DMS79 (cell line): ENCODE results near the gene SGPL1.
"Not testable (repeated sequence)": the region's sequence is repeated elsewhere in the genome, so short reads cannot be mapped to it uniquely, and the experiment has no call there.

ENCODE experiments used
- DNase-seq: peaks from one replicate; lab custom pipeline; 2025; lab: John Stamatoyannopoulos, UW

Gene SGPL1, protein sequence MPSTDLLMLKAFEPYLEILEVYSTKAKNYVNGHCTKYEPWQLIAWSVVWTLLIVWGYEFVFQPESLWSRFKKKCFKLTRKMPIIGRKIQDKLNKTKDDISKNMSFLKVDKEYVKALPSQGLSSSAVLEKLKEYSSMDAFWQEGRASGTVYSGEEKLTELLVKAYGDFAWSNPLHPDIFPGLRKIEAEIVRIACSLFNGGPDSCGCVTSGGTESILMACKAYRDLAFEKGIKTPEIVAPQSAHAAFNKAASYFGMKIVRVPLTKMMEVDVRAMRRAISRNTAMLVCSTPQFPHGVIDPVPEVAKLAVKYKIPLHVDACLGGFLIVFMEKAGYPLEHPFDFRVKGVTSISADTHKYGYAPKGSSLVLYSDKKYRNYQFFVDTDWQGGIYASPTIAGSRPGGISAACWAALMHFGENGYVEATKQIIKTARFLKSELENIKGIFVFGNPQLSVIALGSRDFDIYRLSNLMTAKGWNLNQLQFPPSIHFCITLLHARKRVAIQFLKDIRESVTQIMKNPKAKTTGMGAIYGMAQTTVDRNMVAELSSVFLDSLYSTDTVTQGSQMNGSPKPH

GRCh38 chr10:70815504-70816219 lies at the start of gene SGPL1:
SGPL1 (plus strand) TSS chr10:70815948; CDS start chr10:70816854, 906 bp downstream.
- DNase-seq: peak; percentile 11

DNA sequence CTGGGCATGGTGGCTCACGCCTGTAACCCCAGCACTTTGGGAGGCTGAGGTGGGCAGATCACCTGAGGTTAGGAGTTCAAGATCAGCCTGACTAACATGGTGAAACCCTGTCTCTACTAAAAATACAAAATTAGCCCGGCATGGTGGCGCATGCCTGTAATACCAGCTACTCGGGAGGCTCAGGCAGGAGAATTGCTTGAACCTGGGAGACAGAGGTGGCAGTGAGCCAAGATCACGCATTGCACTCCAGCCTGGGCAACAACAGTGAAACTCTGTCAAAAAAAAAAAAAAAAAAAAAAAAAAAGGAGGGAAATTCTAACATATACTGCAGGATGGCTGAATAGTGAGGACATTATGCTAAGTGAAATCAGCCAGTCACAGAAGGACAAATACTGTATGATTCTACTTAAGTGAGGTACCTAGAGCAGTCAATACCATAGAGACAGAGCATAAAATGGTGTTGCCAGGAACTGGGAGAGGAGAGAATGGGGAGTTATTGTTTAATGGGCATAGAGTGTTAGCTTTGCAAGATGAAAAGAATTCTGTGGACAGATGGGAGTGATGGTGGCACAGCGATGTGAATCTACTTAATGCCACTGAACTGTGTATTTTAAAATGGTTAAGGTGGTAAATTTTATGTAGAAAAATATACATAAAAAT lies 47.6 kb upstream of the SGPL1 start:
- DNase-seq: not testable (repeated sequence)

GRCh38 chr10:70769121-70769520 lies 46.6 kb upstream of the SGPL1 start:
- no peak for DNase-seq

DNA sequence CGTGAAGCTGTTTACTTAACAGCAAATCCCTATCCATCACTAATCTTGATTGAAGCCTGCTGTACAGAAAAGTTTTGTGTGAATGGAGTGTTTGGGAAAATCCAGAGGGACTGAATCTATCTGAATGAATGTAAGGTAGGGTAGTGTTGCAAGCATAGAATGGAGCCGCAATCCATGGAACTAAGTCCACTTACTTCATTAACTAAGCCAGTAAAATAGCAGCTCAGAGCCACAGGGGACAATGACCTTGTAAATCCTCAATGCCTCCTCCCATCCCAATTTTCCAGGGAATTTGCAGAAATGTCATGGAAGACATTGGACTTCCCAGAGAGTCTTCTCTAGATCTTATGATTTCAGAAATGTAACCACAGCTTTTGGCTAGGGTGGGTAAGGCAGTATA lies 45.7 kb upstream of the SGPL1 start:
- no peak for DNase-seq

- DNase-seq: not testable (repeated sequence)
Measured at GRCh38 chr10:70770516-70770915, 45.2 kb upstream of the SGPL1 start.

GRCh38 chr10:70771311-70772194 lies 44.2 kb upstream of the SGPL1 start:
- no peak for DNase-seq

GRCh38 chr10:70772627-70773026 lies 43.1 kb upstream of the SGPL1 start:
- DNase-seq: no peak

DNA sequence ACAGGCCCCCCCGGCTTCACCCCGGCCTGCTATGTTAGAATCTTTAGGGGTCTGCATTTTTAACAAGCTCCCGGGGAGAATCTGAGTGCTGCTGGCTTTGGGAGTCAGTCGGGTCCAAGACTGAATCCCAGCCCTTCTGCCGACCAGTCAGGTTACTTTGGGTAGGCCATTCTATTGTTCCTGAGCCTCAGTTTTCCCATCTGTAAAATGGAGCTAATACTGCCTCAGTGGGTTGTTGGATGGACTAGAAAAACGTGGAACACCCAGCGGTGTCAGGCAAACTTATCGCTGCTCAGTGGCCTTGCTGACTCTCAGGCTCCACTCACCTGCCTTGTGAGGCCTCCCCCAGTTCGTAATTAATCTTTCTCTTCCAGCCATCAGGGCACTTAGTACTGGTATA lies 42.3 kb upstream of the SGPL1 start:
- no peak for DNase-seq

- DNase-seq: no peak
Measured at GRCh38 chr10:70773965-70774809, 41.6 kb upstream of the SGPL1 start.

DNA sequence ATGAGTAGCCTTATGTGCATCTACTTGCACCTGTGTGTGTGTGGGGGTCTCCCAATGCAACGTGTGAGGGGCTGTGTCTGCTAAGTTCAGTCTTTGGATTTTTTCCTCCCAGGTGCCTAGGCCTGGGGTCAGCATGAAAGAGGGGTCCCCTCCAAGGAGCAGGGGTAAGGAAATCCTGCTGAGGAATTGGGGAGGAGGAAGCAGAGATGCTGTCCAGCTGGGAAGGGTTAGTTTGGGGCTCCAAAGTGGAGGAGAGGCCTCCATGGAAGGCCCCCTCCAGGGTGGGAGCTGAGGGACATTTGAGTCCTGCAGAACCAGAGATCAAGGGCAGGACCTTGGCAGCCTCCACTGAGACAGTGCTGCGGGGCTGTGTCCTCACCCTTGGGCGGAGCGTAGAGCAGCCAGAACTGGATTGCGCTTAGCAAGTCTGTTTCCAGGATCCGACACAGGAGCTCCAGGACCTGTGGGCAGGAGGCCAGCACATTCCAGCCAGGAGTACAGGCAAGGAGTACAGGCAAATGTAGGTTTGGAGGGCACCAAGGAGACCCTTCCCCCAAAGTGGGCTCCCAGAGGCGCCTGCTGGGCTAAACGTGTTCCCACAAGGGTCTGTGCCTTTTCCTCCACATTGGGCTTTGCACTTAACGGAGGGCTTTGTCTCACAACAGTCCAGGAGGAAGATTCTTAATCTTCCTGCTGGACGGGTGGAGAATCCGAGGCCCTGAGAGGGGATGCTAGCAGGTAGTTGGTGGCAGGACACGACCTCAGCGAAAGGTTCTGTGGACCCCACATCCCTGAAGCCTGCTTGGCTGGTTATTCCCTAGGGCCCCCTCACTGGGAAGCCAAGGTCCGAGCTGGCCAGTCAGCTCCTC lies 40.7 kb upstream of the SGPL1 start:
- DNase-seq: no peak

DNA sequence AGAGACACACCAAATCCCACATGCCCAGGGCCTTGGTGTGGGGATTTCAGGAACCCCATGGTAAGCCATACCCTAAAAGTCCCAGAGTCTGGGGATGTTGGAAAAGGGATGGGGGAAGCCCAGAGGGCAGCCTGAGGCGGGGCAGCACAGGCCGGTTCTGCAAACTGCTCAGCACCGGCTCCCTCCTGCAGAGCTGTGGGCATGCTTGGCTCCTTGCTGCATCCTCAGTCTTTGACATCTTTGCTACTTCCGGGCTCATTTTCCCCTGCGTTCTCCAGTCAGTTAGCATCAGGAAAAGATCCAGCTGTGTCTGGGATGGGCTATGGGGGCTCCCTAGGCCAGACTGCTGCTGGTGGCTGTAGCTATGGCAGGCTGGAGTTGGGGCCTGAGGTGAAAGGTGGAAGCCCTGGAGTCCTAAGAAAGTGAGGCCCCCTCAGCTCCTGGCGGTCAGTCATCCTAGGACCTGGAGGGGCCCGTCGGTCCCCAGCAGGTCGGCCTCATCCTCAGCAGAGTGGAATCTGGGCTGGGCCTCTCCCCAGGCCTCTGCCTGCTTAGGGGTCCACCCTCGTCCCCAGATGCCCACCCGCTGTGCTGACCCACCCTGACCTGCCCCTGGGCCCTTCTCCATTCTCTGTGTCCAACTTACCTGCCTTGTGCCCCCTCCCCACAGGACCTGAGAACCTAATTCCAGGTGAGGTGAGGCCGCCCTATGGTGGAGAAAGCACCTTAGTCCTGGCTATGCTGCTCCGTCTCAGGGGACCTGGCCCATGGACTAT lies 39.9 kb upstream of the SGPL1 start:
- DNase-seq: no peak

- no peak for DNase-seq
Measured at GRCh38 chr10:70776455-70777005, 39.2 kb upstream of the SGPL1 start.

DNA sequence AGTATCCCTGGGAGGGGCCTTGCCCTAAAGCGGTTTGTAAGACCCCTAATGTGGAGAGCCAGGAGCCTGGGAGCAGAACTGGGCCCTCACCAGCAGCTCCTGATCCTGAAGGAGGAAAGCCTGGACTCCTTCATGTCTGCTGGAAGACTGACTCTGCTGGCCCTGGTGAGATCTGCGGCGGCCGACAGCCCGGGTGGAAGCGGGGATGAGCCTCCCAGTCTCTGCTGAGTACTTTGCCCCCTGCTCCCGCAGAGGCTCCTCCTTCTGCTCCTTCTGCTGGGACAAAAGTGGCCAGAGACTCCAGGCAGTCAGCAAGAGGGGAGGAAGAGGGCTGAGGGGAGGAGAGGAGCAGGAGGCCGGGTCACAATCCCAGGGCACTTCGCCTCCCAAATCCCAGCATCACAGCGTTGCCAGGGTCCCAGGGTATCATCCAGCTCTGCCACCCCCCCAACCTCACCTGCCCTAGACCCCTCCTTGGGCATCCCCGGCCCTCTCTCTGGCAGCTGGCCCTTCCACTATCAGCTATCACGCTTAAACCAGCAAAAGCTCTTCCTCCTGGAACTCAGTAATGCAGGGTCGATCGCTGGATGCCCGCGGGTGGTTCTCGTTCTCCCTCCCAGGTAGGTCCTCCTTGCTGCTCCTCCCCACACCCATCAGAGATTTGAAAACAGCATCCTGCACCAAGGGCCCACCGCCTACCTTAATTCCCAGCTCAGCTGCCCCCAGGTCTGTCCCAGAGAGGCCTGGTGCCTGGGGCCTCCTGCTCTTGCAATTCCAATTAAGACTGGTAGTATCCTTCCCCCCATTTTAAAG lies 38.5 kb upstream of the SGPL1 start:
- no peak for DNase-seq

DNA sequence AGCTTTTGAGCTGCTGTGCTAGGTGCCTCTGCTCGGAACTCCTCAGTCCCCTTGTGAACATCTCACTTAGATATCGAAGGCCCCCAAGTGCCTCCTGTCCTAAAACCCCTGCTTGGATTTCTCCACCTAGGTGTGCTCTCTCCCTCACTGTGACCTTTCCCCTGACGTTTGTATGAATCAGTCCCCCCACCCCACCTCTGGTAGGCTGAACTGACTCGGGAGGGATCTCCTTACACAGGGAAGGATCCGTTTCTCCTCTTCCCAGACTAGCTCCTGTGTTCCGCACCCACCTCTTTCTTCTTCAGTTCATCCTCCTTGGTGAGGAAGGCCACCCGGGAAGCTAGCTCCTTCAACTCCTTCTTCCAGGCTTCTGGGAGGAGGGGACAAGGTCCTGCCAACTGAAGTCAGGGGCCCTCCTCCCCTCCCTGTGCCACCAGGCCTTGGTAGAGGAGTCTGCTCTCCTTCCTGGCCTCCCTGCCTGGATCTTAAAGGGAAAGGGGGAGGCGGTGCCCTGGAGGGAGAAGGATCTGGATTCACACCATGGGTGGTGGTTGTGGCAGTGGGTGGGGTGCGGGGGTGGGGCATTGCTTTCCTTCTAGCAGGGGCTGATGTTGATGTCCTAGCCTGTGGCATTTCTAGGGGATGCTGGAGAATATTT lies 37.4 kb upstream of the SGPL1 start:
- no peak for DNase-seq

- DNase-seq: no peak
Measured at GRCh38 chr10:70779088-70779487, 36.7 kb upstream of the SGPL1 start.

DNA sequence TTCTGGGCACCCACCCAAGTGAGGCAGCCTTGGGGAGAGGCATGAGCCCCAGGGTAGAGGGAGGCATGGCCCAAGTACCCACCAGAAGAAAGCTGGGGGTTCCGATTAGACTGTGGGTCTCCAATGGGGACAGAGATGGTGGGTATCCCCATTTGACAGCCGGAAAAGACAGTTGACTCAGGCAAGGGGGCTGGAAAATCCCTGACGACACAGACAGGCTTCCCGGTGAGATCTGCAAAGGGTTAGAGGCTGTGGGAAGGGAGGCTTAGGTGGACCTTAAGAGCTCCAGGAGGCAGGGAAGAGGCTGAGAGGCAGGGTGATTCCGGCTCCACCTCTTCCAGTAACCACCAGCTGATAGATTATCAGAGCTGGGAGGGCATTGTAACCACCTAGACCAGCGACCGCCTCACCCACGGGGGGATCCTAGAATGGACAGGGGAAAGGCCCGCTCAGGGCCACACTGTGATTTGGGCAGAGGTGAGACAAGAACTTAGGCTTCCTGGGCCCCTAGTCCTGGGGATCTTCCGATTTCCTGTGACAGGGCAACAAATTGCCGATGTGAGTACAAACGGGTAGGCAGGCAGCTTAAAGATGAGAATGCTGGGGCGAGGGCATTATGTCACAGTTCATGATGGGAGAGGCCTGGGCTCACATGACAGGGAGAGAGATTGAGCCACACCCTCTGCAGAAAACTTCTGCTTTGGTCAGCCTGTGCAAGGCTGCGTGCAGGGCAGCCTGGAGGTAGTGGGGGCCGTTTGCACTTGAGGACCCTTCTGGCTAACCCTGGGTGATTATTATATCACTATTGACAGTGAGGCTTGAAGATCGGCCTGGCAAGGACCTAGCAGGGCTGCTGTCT lies 36.0 kb upstream of the SGPL1 start:
- no peak for DNase-seq
